ENCODE measurements around the gene ITPR3.
A peak's percentile ranks its signal among the peaks of the same experiment; 100 is the strongest.

The ITPR3 gene

DNA sequence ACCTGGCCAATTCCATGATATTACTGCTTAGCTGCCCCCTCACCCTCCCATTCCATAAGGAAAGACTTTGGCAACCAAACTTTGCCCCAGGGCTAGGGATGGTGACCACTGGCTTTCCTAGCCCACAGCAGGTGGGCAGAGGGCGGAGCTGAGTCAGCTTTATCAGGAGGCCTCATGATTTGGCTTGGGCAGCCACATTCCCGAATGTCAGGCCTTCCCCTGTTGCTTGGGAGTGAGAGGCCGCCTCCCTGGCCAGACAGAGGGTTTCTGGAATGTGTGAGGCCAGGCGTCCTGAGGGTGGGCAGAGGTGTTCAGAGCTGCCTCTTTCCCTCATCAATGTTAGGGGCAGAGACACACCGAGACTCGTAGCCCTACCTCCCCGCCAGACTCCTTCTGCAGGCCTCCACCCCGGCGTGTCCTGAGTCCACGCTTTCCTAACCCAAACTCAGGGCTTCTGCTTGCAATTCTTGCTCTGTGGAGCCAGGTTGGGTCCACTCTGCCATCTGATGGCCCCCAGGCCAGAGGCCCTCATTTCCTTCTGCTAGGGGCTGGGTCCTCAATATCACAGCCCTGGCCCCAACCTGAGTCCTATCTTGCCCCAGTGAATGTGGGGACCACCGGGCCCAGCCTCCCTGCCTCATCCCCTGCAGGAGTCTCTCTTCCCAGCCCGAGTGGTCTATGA is 71.1 kb downstream of the ITPR3 start:
- peaks cover 0 to 48% (median 0%) of the 10 kb centered on the region in 11 experiments; a peak in 5 of 22 replicates for H4K20me1 ChIP-seq
- H3K9me3 ChIP-seq (replicated peaks in 1 of 11), result no peaks in the 10 kb centered on the region
- H3K9ac ChIP-seq, result peak overlapping the region; percentile 9 to 83 (median 63); a peak in 16 of 22 replicates
- H3K27me3 ChIP-seq, result no peaks in the 10 kb centered on the region
- H3K36me3 ChIP-seq, result peaks cover 6 to 57% (median 44%) of the 10 kb centered on the region in 11 experiments; a peak in 21 of 22 replicates
- peak overlapping the region; percentile 44 to 93 (median 76); a peak in 20 of 22 replicates for H3K27ac ChIP-seq
- peak overlapping the region; percentile 74 to 99 (median 94) for H3K4me2 ChIP-seq
- peak overlapping the region in 4 of 10 experiments; percentile 18 to 50 (median 34); a peak in 4 of 20 replicates for H3K4me3 ChIP-seq
- TF ChIP-seq Cebpa-rat (IDR thresholded peaks at IDR 0.05), result no peak
- peaks cover 55 to 82% (median 70%) of the 10 kb centered on the region in 10 experiments for H3K4me1 ChIP-seq

GRCh38 chr6:33692760-33693158 is 71.6 kb downstream of the ITPR3 start:
- Histone ChIP-seq H3K9ac (peak overlapping the region; percentile 3 to 83 (median 63); a peak in 19 of 22 replicates), H3K4me3 (peak overlapping the region in 8 of 10 experiments; percentile 22 to 50 (median 43); a peak in 12 of 20 replicates), H3K27ac (peak overlapping the region; percentile 44 to 93 (median 76); a peak in 21 of 22 replicates), H3K4me2 (peak overlapping the region; percentile 74 to 99 (median 94)), H3K9me3 (replicated peaks in 1 of 11) (no peaks in the 10 kb centered on the region), H3K27me3 (no peaks in the 10 kb centered on the region), H3K36me3 (peaks cover 6 to 57% (median 41%) of the 10 kb centered on the region in 11 experiments; a peak in 21 of 22 replicates), H3K4me1 (peaks cover 61 to 84% (median 75%) of the 10 kb centered on the region in 10 experiments), H4K20me1 (peaks cover 0 to 53% (median 0%) of the 10 kb centered on the region in 11 experiments; a peak in 5 of 22 replicates)
- TF ChIP-seq Cebpa-rat (IDR thresholded peaks at IDR 0.05), result no peak

DNA sequence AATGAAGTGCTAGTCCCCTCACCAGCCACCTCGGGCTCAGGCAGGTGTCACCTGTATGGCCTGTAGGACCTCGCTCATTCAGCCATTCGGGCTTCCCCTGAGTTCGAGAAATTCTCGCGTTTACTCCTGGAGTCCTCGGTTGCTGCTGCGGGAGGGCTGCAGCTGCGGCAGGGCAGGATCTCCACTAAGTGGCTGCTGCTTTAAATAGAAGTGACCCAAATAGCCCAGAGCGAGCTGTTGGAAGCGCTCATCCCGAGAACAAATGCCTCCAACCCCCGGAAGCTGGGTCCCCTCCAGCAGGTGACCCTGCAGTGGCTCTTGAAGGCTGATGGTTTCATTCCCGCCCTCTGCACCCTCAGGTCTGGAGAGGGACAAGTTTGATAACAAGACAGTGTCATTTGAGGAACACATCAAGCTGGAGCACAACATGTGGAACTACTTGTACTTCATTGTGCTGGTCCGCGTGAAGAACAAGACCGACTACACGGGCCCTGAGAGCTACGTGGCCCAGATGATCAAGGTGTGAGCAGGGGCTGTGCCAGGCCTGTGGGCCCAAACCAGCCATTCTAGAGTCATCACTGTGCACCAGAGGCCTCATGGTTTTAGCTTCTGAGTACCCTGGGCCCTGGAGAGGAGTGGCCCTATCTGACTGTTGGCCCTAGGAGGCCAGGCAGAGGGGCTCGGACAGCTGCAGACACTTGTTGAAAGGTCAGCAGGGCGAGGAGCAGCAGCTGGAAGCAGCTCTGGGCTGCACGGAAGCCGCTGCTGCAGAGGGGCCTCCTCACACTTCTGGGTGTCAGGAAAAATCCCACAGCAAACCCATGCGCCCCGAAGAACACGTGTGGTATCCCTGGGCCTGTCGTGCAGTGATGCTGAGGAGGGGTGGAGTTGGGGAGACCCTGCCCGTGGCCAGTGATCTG is 72.3 kb downstream of the ITPR3 start:
- peak overlapping the region; percentile 3 to 83 (median 63); a peak in 20 of 22 replicates for H3K9ac ChIP-seq

DNA sequence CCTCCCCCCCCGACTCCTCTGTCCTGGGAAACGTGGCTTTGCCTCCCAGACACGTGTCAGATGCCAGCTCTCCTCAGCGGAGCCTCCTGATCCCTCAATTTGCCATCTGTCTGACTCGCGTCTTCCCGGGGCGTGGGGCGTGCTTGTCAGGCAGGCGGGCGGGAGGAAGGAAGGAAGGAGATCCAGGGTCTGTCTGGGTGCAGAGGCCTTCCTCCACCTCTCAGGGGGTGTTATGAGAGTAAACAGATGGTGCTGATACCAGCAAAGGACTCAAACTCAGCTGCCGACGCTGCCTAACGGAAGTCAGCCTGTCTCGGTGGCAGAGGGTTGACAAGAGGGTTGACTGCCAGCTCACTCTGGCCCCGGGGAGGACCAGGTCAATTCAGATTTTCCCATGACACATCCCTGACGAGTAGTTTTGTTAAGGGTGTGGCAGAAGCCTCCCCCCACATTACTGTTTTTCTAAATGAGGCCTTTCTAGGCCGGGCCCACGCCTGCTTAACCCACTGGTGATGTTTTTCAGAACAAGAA is 73.3 kb downstream of the ITPR3 start:
- peak overlapping the region in 4 of 10 experiments; percentile 0 to 52 (median 40); a peak in 5 of 20 replicates for H3K4me3 ChIP-seq
- peaks cover 76 to 99% (median 92%) of the 10 kb centered on the region in 10 experiments for H3K4me1 ChIP-seq
- peak overlapping the region; percentile 74 to 99 (median 94) for H3K4me2 ChIP-seq
- peak overlapping the region; percentile 11 to 83 (median 63); a peak in 20 of 22 replicates for H3K9ac ChIP-seq
- H3K36me3 ChIP-seq, result peaks cover 0 to 45% (median 34%) of the 10 kb centered on the region in 11 experiments; a peak in 20 of 22 replicates
- no peak for TF ChIP-seq Cebpa-rat (IDR thresholded peaks at IDR 0.05)
- no peaks in the 10 kb centered on the region for H3K27me3 ChIP-seq
- peak overlapping the region; percentile 16 to 93 (median 76); a peak in 21 of 22 replicates for H3K27ac ChIP-seq
- H3K9me3 ChIP-seq (replicated peaks in 1 of 11), result no peaks in the 10 kb centered on the region
- peaks cover 0 to 55% (median 0%) of the 10 kb centered on the region in 11 experiments; a peak in 5 of 22 replicates for H4K20me1 ChIP-seq

More for the DNA sequence above, 72.3 kb downstream of the ITPR3 start:
- H3K4me2 ChIP-seq, result peak overlapping the region; percentile 74 to 99 (median 94)
- TF ChIP-seq Cebpa-rat (IDR thresholded peaks at IDR 0.05), result no peak
- peaks cover 66 to 91% (median 82%) of the 10 kb centered on the region in 10 experiments for H3K4me1 ChIP-seq
- peak overlapping the region in 8 of 10 experiments; percentile 22 to 50 (median 43); a peak in 13 of 20 replicates for H3K4me3 ChIP-seq
- peak overlapping the region; percentile 38 to 93 (median 76); a peak in 21 of 22 replicates for H3K27ac ChIP-seq
- no peaks in the 10 kb centered on the region for H3K27me3 ChIP-seq
- peaks cover 0 to 55% (median 0%) of the 10 kb centered on the region in 11 experiments; a peak in 5 of 22 replicates for H4K20me1 ChIP-seq
- peaks cover 6 to 55% (median 43%) of the 10 kb centered on the region in 11 experiments; a peak in 21 of 22 replicates for H3K36me3 ChIP-seq
- H3K9me3 ChIP-seq (replicated peaks in 1 of 11), result no peaks in the 10 kb centered on the region

DNA sequence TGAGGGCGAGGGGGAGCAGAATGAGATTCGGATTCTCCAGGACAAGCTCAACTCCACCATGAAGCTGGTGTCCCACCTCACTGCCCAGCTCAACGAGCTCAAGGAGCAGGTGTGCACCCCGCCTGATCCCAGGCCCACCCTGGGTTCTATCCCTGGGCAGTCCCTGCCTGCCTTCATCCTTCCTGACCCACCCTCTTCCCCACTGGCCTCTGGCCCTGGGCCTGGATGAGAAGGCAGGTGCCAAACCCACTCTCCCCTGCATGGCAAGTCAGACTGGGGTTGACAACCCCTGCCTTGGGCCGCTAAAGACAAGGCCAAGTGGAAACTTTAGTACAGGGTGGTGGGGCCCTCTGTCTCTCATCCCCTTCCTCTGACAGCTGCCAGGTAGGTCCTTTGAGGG is 73.9 kb downstream of the ITPR3 start:
- Histone ChIP-seq H3K27ac (peak overlapping the region; percentile 16 to 93 (median 76); a peak in 21 of 22 replicates), H3K36me3 (peaks cover 0 to 40% (median 30%) of the 10 kb centered on the region in 11 experiments; a peak in 18 of 22 replicates), H3K9ac (peak overlapping the region; percentile 11 to 83 (median 63); a peak in 20 of 22 replicates), H3K4me2 (peak overlapping the region; percentile 74 to 99 (median 94)), H3K27me3 (no peaks in the 10 kb centered on the region), H3K4me3 (peak overlapping the region in 3 of 10 experiments; percentile 0 to 52 (median 50); a peak in 5 of 20 replicates), H3K4me1 (peaks cover 81 to 99% (median 97%) of the 10 kb centered on the region in 10 experiments), H4K20me1 (peaks cover 0 to 60% (median 0%) of the 10 kb centered on the region in 11 experiments; a peak in 5 of 22 replicates), H3K9me3 (replicated peaks in 1 of 11) (no peaks in the 10 kb centered on the region)
- TF ChIP-seq Cebpa-rat (IDR thresholded peaks at IDR 0.05), result no peak

DNA sequence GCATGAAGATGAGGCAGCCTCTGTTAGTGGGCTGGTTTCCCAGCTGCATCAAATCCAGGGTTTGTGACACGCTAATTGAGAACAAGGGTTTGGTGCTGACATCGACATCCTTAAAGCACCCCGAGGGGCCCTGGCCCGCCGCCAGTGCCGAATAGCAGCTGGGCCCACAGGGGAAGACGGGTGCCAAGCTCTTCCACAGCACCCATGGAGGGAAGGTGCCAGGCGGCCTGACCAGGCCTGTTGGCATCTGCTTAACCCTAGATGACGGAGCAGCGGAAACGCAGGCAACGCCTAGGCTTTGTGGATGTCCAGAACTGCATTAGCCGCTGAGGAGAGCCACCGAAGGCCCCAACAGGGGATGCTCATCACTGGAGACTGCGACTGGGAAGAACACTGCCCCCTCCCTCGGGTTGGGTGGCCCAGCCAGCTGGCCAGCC is 74.3 kb downstream of the ITPR3 start:
- Histone ChIP-seq H3K36me3 (peaks cover 0 to 37% (median 26%) of the 10 kb centered on the region in 11 experiments; a peak in 18 of 22 replicates), H3K9ac (peak overlapping the region in 9 of 11 experiments; percentile 49 to 83 (median 65); a peak in 18 of 22 replicates), H3K27me3 (no peaks in the 10 kb centered on the region), H3K27ac (peak overlapping the region; percentile 16 to 93 (median 76); a peak in 20 of 22 replicates), H3K9me3 (replicated peaks in 1 of 11) (no peaks in the 10 kb centered on the region), H3K4me3 (peak overlapping the region in 4 of 10 experiments; percentile 31 to 52 (median 43); a peak in 6 of 20 replicates), H3K4me2 (peak overlapping the region; percentile 74 to 99 (median 94)), H3K4me1 (peaks cover 86 to 100% (median 100%) of the 10 kb centered on the region in 10 experiments), H4K20me1 (peaks cover 0 to 65% (median 0%) of the 10 kb centered on the region in 11 experiments; a peak in 5 of 22 replicates)
- TF ChIP-seq Cebpa-rat (IDR thresholded peaks at IDR 0.05), result no peak

DNA sequence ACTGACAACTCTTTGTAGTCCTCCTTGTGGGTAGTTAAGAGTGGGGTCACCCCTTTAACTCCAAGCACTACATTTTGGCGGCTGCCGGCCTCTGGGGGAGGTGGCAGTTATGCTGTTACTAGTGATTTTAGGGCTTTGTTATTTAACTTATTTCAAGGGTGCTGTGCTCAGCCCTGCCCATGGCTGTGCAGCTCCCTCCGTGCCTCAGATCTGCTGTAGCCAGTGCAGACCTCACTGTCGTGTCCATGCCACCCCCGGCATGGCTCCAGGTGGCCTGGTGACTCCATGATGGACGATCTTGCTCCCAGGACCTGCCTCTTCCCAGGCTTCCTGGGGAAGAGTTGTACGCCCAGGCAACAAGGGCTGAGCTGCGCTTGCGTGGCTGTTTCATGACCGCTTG is 75.0 kb downstream of the ITPR3 start:
- no peak for TF ChIP-seq Cebpa-rat (IDR thresholded peaks at IDR 0.05)
- peaks cover 86 to 100% (median 99%) of the 10 kb centered on the region in 10 experiments for H3K4me1 ChIP-seq
- peak overlapping the region in 8 of 10 experiments; percentile 13 to 52 (median 33); a peak in 10 of 20 replicates for H3K4me3 ChIP-seq
- H3K36me3 ChIP-seq, result peaks cover 0 to 31% (median 20%) of the 10 kb centered on the region in 11 experiments; a peak in 19 of 22 replicates
- peak overlapping the region in 10 of 11 experiments; percentile 26 to 93 (median 77); a peak in 19 of 22 replicates for H3K27ac ChIP-seq
- no peaks in the 10 kb centered on the region for H3K27me3 ChIP-seq
- peak overlapping the region in 9 of 11 experiments; percentile 49 to 83 (median 65); a peak in 17 of 22 replicates for H3K9ac ChIP-seq
- no peaks in the 10 kb centered on the region for H3K9me3 ChIP-seq (replicated peaks in 1 of 11)
- H3K4me2 ChIP-seq, result peak overlapping the region; percentile 74 to 99 (median 94)
- H4K20me1 ChIP-seq, result peaks cover 0 to 68% (median under 1%) of the 10 kb centered on the region in 11 experiments; a peak in 8 of 22 replicates

Measured in BLaER1 treated with 17β-estradiol and CSF1 and Interleukin-3, amounts not matched to agents 10 nM and 100 nM (cell line).